ENCODE measurements around the gene CARD10. TPM values are rescaled to one million over a fixed set of nuclear protein-coding genes. Genes with fewer than 3 reads are reported as not detected.

The CARD10 gene
- 16.7 to 37.0 TPM (median 34.2 TPM) in 5 replicates for total RNA-seq (2022; extraction: Qiagen RNA extraction; ENCODE audit: low read depth)

GRCh38 chr22:37519268-37520195 lies at the start of gene CARD10:
CARD10 (minus strand) TSS chr22:37519415; CDS start chr22:37519200, 215 bp downstream.

GRCh38 chr22:37559901-37560607 lies 40.8 kb upstream of the CARD10 start, which contains the start of gene CDC42EP1:
CDC42EP1 (plus strand) TSS chr22:37560480; CDS start chr22:37566350, 5,870 bp downstream.

GRCh38 chr22:37486224-37486845 lies 32.9 kb downstream of the CARD10 start, which contains the start of gene MFNG:
MFNG (minus strand) TSS chr22:37486384; CDS start chr22:37486177, 207 bp downstream.

Other genes with a start within 250 kb of the CARD10 start
- 0.34 to 2.1 TPM (median 0.76 TPM) in 5 replicates for gene CYTH4, start 236.9 kb downstream of the CARD10 start, total RNA-seq (2022; extraction: Qiagen RNA extraction; ENCODE audit: low read depth)
- gene ELFN2, start 91.9 kb downstream of the CARD10 start, total RNA-seq (2022; extraction: Qiagen RNA extraction; ENCODE audit: low read depth) = 3.5 to 9.6 TPM (median 8.7 TPM) in 5 replicates
- 0.94 to 3.3 TPM (median 2.2 TPM) in 5 replicates for gene MFNG, start 33.0 kb downstream of the CARD10 start, total RNA-seq (2022; extraction: Qiagen RNA extraction; ENCODE audit: low read depth)
- 16.8 to 37.2 TPM (median 34.9 TPM) in 5 replicates for gene CDC42EP1, start 41.1 kb upstream of the CARD10 start, total RNA-seq (2022; extraction: Qiagen RNA extraction; ENCODE audit: low read depth)
- not detected in 5 replicates for gene LGALS2, start 60.7 kb upstream of the CARD10 start, total RNA-seq (2022; extraction: Qiagen RNA extraction; ENCODE audit: low read depth)
- 15.5 to 24.7 TPM (median 22.9 TPM) in 5 replicates for gene GGA1, start 89.4 kb upstream of the CARD10 start, total RNA-seq (2022; extraction: Qiagen RNA extraction; ENCODE audit: low read depth)
- 1.6 to 3.3 TPM (median 2.1 TPM) in 5 replicates for gene SH3BP1, start 120.3 kb upstream of the CARD10 start, total RNA-seq (2022; extraction: Qiagen RNA extraction; ENCODE audit: low read depth)
- 13.5 to 19.2 TPM (median 18.0 TPM) in 5 replicates for gene PDXP, start 139.3 kb upstream of the CARD10 start, total RNA-seq (2022; extraction: Qiagen RNA extraction; ENCODE audit: low read depth)
- 1,225 to 1,377 TPM (median 1,256 TPM) in 5 replicates for gene LGALS1, start 156.2 kb upstream of the CARD10 start, total RNA-seq (2022; extraction: Qiagen RNA extraction; ENCODE audit: low read depth)
- gene NOL12, start 166.9 kb upstream of the CARD10 start, total RNA-seq (2022; extraction: Qiagen RNA extraction; ENCODE audit: low read depth) = 24.9 to 30.9 TPM (median 28.2 TPM) in 5 replicates
- 18.5 to 37.8 TPM (median 34.6 TPM) in 5 replicates for gene TRIOBP, start 177.6 kb upstream of the CARD10 start, total RNA-seq (2022; extraction: Qiagen RNA extraction; ENCODE audit: low read depth)